ENCODE data around the gene PRPF31.

PRPF31 gene

DNA sequence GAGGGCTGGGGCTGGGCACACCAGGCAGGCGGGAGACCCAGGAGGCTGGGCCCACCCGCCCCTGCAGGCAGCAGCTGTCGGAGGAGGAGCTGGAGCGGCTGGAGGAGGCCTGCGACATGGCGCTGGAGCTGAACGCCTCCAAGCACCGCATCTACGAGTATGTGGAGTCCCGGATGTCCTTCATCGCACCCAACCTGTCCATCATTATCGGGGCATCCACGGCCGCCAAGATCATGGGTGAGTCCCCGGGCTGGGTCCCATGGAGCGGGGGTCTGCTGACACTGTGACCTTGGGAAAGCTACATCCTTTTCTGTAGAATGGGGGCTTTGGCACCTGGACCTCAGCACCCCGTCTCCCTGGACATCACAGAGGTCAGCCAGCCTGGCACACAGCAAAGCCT, 8.1 kb downstream of the PRPF31 start:
- no peak overlapping the region for H3K27ac Mint-ChIP-seq (ENCODE audit: low read depth)
- no peaks in the 10 kb centered on the region for H3K4me1 Mint-ChIP-seq
- no peak overlapping the region for H3K4me3 Mint-ChIP-seq
- ATAC-seq (replicated peaks; ENCODE audit: extremely low read depth, poor library complexity, severe bottlenecking) (no peak), DNase-seq (ENCODE audit: low spot score in 2 of 2) (no peak)
- H3K27me3 Mint-ChIP-seq, result no peaks in the 10 kb centered on the region
- no peaks in the 10 kb centered on the region for H3K9me3 Mint-ChIP-seq
- H3K36me3 Mint-ChIP-seq (ENCODE audit: insufficient read depth), result peaks cover 19% of the 10 kb centered on the region

DNA sequence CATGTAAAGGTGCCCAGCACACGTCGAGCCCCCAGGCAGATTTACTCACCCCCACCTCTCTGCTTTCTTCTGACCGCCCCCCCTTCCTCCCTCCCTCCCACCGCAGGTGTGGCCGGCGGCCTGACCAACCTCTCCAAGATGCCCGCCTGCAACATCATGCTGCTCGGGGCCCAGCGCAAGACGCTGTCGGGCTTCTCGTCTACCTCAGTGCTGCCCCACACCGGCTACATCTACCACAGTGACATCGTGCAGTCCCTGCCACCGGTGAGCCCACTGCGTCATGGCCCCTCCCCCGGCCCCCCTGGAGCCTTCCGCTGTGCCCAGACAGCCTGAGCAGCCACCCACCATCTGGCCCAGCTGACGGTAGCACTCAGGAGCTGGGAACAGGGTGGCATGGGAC, 8.8 kb downstream of the PRPF31 start:
- Mint-ChIP-seq H3K4me3 (no peak overlapping the region), H3K36me3 (ENCODE audit: insufficient read depth) (peaks cover 20% of the 10 kb centered on the region), H3K27ac (ENCODE audit: low read depth) (no peak overlapping the region), H3K4me1 (no peaks in the 10 kb centered on the region), H3K9me3 (no peaks in the 10 kb centered on the region), H3K27me3 (no peaks in the 10 kb centered on the region)
- no peak for ATAC-seq (replicated peaks; ENCODE audit: extremely low read depth, poor library complexity, severe bottlenecking)
- DNase-seq (ENCODE audit: low spot score in 2 of 2), result no peak

DNA sequence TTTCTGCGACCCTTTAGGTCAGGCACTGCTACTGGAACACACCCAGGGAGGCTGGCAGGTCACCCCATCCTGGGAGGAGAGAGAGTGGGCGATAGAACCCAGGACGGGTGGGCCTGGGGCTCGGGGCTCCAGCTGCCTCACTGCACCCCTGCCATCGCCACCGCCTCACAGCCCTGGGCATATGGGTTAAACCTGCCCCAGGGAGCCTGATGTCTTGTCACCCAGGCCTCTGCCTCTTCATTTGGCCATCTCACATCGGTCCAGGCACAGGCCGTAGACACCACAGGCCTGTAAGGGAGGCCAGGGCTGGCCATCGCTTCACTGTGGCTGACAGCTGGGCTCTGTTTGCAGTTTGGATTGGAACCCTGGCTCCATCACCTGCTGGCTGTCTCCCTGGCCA, 10.2 kb downstream of the PRPF31 start:
- peaks cover 19% of the 10 kb centered on the region for H3K36me3 Mint-ChIP-seq (ENCODE audit: insufficient read depth)
- H3K27ac Mint-ChIP-seq (ENCODE audit: low read depth), result no peak overlapping the region
- no peaks in the 10 kb centered on the region for H3K9me3 Mint-ChIP-seq
- H3K4me1 Mint-ChIP-seq, result no peaks in the 10 kb centered on the region
- ATAC-seq (replicated peaks; ENCODE audit: extremely low read depth, poor library complexity, severe bottlenecking), result no peak
- no peak for DNase-seq (ENCODE audit: low spot score in 2 of 2)
- H3K4me3 Mint-ChIP-seq, result no peak overlapping the region
- no peaks in the 10 kb centered on the region for H3K27me3 Mint-ChIP-seq

DNA sequence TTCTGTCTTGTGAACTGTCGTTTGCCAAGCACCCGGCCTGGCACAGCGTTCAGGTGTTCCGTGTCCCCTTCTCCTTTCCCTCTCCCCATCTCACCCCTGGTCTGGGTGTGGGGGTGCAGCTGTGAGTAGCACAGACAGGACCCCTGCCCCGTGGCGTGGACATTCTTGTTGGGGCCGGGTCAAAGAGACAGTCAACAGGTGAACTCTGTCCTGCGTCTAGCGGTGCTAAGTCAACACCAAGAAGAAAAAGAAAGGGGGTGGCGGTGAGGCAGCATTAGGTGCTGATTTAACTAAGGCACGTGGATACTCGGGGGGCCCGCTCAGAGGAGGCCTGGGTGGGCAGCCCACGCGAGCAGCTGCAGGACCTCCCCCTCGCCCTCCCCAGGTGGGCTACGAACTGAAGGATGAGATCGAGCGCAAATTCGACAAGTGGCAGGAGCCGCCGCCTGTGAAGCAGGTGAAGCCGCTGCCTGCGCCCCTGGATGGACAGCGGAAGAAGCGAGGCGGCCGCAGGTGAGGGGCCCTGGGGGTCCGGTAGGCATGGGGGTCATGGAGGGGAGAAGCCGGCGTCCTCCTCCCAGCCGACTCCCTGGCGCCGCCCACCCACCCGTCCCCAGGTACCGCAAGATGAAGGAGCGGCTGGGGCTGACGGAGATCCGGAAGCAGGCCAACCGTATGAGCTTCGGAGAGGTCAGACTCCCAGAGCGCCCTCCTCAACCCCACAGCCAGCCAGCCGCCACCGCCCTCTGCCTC, 12.3 kb downstream of the PRPF31 start:
- Mint-ChIP-seq H3K27me3 (no peaks in the 10 kb centered on the region), H3K4me1 (no peaks in the 10 kb centered on the region), H3K9me3 (no peaks in the 10 kb centered on the region), H3K36me3 (ENCODE audit: insufficient read depth) (peaks cover 17% of the 10 kb centered on the region), H3K27ac (ENCODE audit: low read depth) (no peak overlapping the region), H3K4me3 (no peak overlapping the region)
- DNase-seq (ENCODE audit: low spot score in 2 of 2) (no peak), ATAC-seq (replicated peaks; ENCODE audit: extremely low read depth, poor library complexity, severe bottlenecking) (no peak)

DNA sequence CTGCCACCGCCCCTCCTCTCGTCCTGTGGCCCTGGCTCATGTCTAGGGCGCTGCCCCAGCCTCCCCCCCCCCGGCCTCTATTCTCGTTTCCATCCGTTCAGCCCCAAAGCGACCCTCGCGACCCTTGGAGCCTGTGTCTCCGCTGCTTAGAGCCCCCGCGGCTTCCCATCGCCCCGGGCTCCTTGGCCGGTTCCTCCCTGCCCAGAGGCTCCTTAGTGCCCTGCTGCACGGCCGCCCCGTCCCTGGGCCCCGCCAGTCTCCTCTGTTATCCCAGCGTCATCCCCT, 12.8 kb downstream of the PRPF31 start:
- no peak for ATAC-seq (replicated peaks; ENCODE audit: extremely low read depth, poor library complexity, severe bottlenecking)
- no peak overlapping the region for H3K4me3 Mint-ChIP-seq
- H3K27me3 Mint-ChIP-seq, result no peaks in the 10 kb centered on the region
- peaks cover 16% of the 10 kb centered on the region for H3K36me3 Mint-ChIP-seq (ENCODE audit: insufficient read depth)
- no peaks in the 10 kb centered on the region for H3K9me3 Mint-ChIP-seq
- DNase-seq (ENCODE audit: low spot score in 2 of 2), result no peak
- H3K4me1 Mint-ChIP-seq, result no peaks in the 10 kb centered on the region
- H3K27ac Mint-ChIP-seq (ENCODE audit: low read depth), result no peak overlapping the region

DNA sequence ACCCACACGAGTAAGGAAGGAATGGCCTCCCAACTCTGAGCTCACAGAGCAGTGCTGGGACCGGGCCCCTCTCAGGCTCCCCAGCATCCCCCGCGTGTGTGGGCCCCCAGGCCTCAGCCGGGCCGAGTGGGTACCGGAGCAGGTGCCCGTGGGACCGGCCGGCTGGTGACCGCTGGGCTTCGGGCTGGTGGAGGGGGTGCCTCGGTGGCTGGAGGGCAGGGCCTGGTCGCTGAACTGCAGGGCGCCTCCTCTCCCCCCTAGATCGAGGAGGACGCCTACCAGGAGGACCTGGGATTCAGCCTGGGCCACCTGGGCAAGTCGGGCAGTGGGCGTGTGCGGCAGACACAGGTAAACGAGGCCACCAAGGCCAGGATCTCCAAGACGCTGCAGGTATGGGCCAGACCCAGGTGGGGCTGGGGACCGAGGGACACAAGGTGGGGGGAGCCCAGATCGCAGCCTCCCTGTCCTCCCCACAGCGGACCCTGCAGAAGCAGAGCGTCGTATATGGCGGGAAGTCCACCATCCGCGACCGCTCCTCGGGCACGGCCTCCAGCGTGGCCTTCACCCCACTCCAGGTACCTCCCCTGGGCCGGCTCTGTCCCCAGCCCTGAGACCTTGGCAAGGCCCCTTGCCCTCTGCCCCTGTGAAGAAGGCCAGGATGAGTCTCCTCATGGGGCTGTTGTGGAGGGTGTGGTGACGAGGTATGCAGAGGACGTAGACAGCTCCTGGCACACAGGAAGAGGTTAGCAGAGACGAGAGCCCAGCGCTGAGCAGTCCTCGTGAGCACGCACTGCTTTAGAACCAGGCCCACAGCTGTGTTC, 13.5 kb downstream of the PRPF31 start:
- H3K36me3 Mint-ChIP-seq (ENCODE audit: insufficient read depth), result peaks cover 15% of the 10 kb centered on the region
- H3K4me1 Mint-ChIP-seq, result no peaks in the 10 kb centered on the region
- H3K27ac Mint-ChIP-seq (ENCODE audit: low read depth), result no peak overlapping the region
- no peaks in the 10 kb centered on the region for H3K9me3 Mint-ChIP-seq
- no peaks in the 10 kb centered on the region for H3K27me3 Mint-ChIP-seq
- H3K4me3 Mint-ChIP-seq, result no peak overlapping the region
- no peak for ATAC-seq (replicated peaks; ENCODE audit: extremely low read depth, poor library complexity, severe bottlenecking)
- DNase-seq (ENCODE audit: low spot score in 2 of 2), result no peak

DNA sequence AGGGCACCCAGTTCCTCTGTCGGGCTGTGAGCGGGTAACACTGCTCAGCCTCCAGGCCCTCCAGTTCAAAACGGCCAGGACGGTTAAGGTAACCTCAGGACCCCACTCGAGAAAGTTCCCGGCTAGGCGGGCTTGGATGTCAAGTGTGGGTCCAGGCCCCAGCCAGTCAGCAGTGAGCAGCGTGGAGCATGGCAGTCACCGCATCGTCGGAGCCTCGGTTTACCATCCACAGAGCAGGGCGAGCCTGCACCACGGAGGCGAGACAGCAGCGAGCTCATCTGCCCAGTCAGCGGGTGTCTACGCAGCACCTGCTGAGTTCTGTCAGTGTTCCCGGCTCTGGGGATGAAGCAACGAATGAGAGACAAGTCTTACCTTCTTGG, 14.1 kb downstream of the PRPF31 start:
- Mint-ChIP-seq H3K9me3 (no peaks in the 10 kb centered on the region), H3K4me3 (no peak overlapping the region), H3K36me3 (ENCODE audit: insufficient read depth) (peaks cover 16% of the 10 kb centered on the region), H3K27me3 (no peaks in the 10 kb centered on the region), H3K27ac (ENCODE audit: low read depth) (no peak overlapping the region), H3K4me1 (peaks cover 5% of the 10 kb centered on the region)
- ATAC-seq (replicated peaks; ENCODE audit: extremely low read depth, poor library complexity, severe bottlenecking), result no peak
- DNase-seq (ENCODE audit: low spot score in 2 of 2), result no peak

DNA sequence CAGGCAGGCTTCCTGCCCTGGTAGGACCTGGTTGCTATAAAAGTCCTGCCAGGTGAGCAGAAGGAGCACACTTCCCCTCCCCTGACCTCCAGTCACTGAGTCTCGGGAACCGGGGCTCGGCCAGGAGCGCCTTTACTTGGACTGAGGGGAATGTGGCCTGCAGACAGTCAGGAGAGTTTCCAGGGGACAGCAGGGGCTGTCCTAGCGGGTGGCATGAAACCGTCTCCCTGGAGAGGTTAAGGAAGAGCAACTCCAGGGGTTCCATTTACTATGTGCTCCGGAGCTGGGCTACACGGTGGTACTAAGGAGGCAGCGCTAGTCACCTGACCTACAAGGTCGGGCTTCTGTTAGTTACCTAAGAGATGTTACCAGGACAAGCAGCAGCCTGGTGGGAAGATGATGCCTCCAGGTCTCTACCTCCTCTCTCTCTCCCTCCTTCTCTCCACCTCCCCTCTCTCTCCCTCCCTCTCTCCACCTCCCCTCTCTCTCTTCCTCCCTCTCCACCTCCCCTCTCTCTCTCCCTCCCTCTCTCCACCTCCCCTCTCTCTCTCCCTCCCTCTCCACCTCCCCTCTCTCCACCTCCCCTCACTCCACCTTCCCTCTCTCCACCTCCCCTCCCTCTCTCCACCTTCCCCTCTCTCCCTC, 17.9 kb downstream of the PRPF31 start:
- Mint-ChIP-seq H3K36me3 (ENCODE audit: insufficient read depth) (peaks cover 22% of the 10 kb centered on the region), H3K27me3 (no peaks in the 10 kb centered on the region), H3K4me1 (peaks cover 17% of the 10 kb centered on the region), H3K9me3 (no peaks in the 10 kb centered on the region), H3K27ac (ENCODE audit: low read depth) (no peak overlapping the region), H3K4me3 (no peak overlapping the region)
- DNase-seq (ENCODE audit: low spot score in 2 of 2), result no peak
- ATAC-seq (replicated peaks; ENCODE audit: extremely low read depth, poor library complexity, severe bottlenecking), result no peak

DNA sequence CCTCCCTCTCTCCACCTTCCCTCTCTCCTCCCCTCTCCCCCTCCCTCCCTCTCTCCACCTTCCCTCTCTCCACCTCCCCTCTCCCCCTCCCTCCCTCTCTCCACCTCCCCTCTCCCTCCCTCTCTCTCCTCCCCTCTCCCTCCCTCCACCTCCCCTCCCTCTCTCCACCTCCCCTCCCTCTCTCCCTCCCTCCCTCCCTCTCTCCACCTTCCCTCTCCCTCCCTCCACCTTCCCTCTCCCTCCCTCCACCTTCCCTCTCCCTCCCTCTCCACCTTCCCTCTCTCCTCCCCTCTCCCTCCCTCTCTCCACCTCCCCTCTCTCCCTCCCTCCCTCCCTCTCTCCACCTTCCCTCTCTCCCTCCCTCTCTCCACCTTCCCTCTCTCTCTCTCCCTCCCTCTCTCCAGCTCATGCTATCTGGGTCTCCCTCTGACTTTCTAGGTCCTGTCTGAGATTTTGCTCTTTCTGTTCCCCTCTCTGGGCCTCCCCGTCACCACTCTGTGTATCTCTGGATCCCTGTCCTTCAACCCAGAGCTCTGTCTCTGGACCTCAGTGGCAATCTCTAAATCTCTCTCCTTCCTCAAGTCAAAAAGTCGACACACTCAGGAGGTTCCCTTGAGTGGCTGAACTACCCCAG, 18.5 kb downstream of the PRPF31 start:
- ATAC-seq (replicated peaks; ENCODE audit: extremely low read depth, poor library complexity, severe bottlenecking) (no peak), DNase-seq (ENCODE audit: low spot score in 2 of 2) (no peak)
- no peak overlapping the region for H3K4me3 Mint-ChIP-seq
- peak overlapping the region; percentile 89 for H3K27ac Mint-ChIP-seq (ENCODE audit: low read depth)
- no peaks in the 10 kb centered on the region for H3K27me3 Mint-ChIP-seq
- peaks cover 26% of the 10 kb centered on the region for H3K36me3 Mint-ChIP-seq (ENCODE audit: insufficient read depth)
- no peaks in the 10 kb centered on the region for H3K9me3 Mint-ChIP-seq
- peaks cover 23% of the 10 kb centered on the region for H3K4me1 Mint-ChIP-seq

DNA sequence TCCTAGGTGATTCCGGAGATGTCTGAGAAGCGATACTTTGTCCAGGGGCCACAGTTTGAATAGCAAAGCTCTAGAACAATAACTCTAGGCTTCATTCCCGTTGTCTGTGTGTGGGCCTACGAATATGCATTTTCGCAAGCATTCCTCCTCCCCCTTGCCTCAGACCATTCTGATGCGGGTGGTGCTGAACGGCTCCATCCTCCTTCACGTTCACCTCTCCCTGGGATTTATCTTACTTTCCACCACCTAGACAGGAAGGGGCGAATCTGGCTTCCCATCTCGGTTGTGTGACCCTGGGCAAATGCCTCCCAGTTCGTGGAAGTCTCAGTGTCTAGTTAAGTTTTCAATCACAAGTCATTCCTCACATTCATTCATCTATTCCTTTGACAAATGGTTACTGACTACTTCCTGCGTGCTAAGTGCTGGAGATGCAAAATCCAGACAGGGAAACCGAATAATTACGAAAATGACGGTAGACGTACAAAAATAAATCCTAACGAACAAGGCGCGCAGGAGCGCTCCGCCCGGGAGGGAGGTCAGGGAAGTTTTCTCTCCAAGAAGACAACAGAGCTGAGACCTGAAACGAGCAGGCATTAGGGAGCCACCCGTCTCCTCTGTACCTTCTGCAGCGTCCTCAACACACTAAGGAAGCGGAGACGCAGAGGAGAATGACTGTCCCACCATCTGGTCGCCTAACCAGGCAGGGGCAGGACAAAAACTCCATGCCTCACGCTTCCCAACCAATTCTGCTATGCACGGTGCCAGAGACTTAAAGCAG, 20.7 kb downstream of the PRPF31 start:
- peaks cover 26% of the 10 kb centered on the region for H3K36me3 Mint-ChIP-seq (ENCODE audit: insufficient read depth)
- H3K27me3 Mint-ChIP-seq, result no peaks in the 10 kb centered on the region
- DNase-seq (ENCODE audit: low spot score in 2 of 2) (no peak), ATAC-seq (replicated peaks; ENCODE audit: extremely low read depth, poor library complexity, severe bottlenecking) (no peak)
- H3K4me1 Mint-ChIP-seq, result peaks cover 41% of the 10 kb centered on the region
- H3K27ac Mint-ChIP-seq (ENCODE audit: low read depth), result peak overlapping the region; percentile 77
- peak overlapping the region; percentile 94 for H3K4me3 Mint-ChIP-seq
- H3K9me3 Mint-ChIP-seq, result no peaks in the 10 kb centered on the region

DNA sequence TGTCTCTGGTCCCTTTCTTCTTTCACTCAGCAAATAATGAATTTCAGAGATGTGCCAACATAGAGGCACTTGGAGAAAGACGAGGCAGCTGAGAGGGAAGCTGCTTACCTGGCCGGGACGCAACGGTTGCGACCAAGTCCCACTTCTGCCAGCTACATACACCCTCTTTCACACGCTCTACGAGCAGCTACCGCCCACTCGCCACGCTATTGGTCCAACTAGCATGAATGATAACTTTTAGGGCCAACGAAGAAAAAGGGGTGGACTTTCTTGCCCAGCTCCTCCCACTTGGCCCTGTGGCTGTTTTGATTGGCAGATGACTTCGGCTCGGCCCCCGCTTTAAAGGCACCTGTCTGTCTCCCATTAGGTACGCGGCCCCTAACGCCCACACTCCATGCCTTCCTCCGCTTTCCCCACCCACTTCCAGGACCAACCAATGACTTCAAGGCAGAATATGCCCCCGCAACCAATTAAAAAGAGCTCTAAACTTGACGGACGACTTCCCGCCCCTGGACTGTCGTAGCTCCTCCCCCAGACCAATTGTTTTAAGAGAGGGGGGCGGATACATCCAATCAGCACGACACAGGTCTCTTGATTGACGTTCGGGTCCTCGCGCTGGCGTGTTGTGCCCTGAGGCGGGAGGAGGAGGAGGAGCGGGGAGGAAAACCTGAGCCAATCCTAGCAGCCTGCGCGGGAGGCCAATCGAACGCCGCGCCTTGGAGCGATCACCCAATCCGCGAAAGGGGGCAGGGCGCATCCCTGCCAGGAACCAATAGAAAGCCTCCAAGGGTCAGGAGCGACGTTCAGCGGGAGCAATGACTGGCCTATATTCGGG, 21.5 kb downstream of the PRPF31 start:
- H3K27me3 Mint-ChIP-seq, result no peaks in the 10 kb centered on the region
- H3K4me1 Mint-ChIP-seq, result peaks cover 49% of the 10 kb centered on the region
- no peaks in the 10 kb centered on the region for H3K9me3 Mint-ChIP-seq
- ATAC-seq (replicated peaks; ENCODE audit: extremely low read depth, poor library complexity, severe bottlenecking) (peak; percentile 84), DNase-seq (ENCODE audit: low spot score in 2 of 2) (peak; percentile 95 to 100)
- H3K4me3 Mint-ChIP-seq, result peak overlapping the region; percentile 94
- peak overlapping the region; percentile 77 for H3K27ac Mint-ChIP-seq (ENCODE audit: low read depth)
- peaks cover 29% of the 10 kb centered on the region for H3K36me3 Mint-ChIP-seq (ENCODE audit: insufficient read depth)
